Prostate gland (tissue), 2 donors: ENCODE results near the gene ADPRH.

Experiments used
- CTCF ChIP-seq, 4 experiments: fragments of 200-600 bp in 2 of 4; fragments of 450-650 bp in 2 of 4; sonication (generic) in 2 of 4; IDR thresholded peaks; 1 replicate in 3 of 4; 2 replicates in 1 of 4; pipeline ENCODE4 v1.5.1; 2016 to 2019; ENCODE audit warnings: antibody characterized with exemption in 4 of 4, mild to moderate bottlenecking in 2 of 4, moderate library complexity in 2 of 4
- POLR2A ChIP-seq: fragments of 450-650 bp; IDR thresholded peaks from one replicate; pipeline ENCODE4 v1.6.1; 2016; ENCODE audit warnings: antibody characterized with exemption, mild to moderate bottlenecking
- POLR2AphosphoS5 ChIP-seq: sonication (generic); formaldehyde crosslinking; IDR thresholded peaks from one replicate; pipeline ENCODE4 v1.6.1; 2017; ENCODE audit warnings: antibody characterized with exemption

- no peak for TF ChIP-seq POLR2A
- TF ChIP-seq CTCF (IDR thresholded peaks at IDR 0.05) = no peak
- no peak for TF ChIP-seq POLR2AphosphoS5
These were observed 34.6 kb downstream of the ADPRH start for GRCh38 chr3:119613872-119614271.
